H9 (cell line): Measurements from ENCODE around the gene WIPF2. TPM values are rescaled to one million over a fixed set of nuclear protein-coding genes. Genes with fewer than 3 reads are reported as not detected.
A peak's percentile ranks its signal among the peaks of the same experiment; 100 is the strongest.

Experiments
- DNase-seq: peaks from one replicate; pipeline ENCODE4 v3.0.0-alpha.2; 2017
- H2AFZ ChIP-seq: one replicate; pipeline ENCODE4 v1.6.1; 2013; ENCODE audit warnings: mild to moderate bottlenecking, low read length, control low read depth, moderate library complexity
- H2AK5ac ChIP-seq: 2 replicates; pipeline ENCODE4 v1.6.1; 2013; ENCODE audit warnings: low read length, control low read depth, mixed read lengths; ENCODE audit not compliant: insufficient read length
- H2BK120ac ChIP-seq: one replicate; pipeline ENCODE4 v1.6.1; 2013; ENCODE audit warnings: low read depth, mild to moderate bottlenecking, low read length, control low read depth, inconsistent platforms; ENCODE audit not compliant: poor library complexity, severe bottlenecking
- H2BK12ac ChIP-seq: 2 replicates; pipeline ENCODE4 v1.6.1; 2013; ENCODE audit warnings: low read length, control low read depth, mixed read lengths, low read depth; ENCODE audit not compliant: insufficient read length
- H2BK15ac ChIP-seq: 2 replicates; pipeline ENCODE4 v1.6.1; 2013; ENCODE audit warnings: low read depth, low read length, control low read depth
- H2BK20ac ChIP-seq: one replicate; pipeline ENCODE4 v1.6.1; 2013; ENCODE audit warnings: low read depth, mild to moderate bottlenecking, low read length, control low read depth, inconsistent platforms; ENCODE audit not compliant: poor library complexity, severe bottlenecking
- H2BK5ac ChIP-seq: 2 replicates; pipeline ENCODE4 v1.6.1; 2013; ENCODE audit warnings: low read length, control low read depth, mixed read lengths; ENCODE audit not compliant: insufficient read length
- H3K14ac ChIP-seq: 2 replicates; pipeline ENCODE4 v1.6.1; 2013; ENCODE audit warnings: low read length, control low read depth; ENCODE audit not compliant: insufficient read depth
- H3K18ac ChIP-seq: 2 replicates; pipeline ENCODE4 v1.6.1; 2013; ENCODE audit warnings: low read depth, mild to moderate bottlenecking, mixed read lengths, low read length, control low read depth; ENCODE audit not compliant: insufficient read length
- H3K23ac ChIP-seq: 2 replicates; pipeline ENCODE4 v1.6.1; 2013; ENCODE audit warnings: low read length, control low read depth, mixed read lengths, low read depth; ENCODE audit not compliant: insufficient read length
- H3K23me2 ChIP-seq: 2 replicates; pipeline ENCODE4 v1.6.1; 2013; ENCODE audit warnings: low read depth, mild to moderate bottlenecking, mixed read lengths, low read length, control low read depth; ENCODE audit not compliant: insufficient read length, poor library complexity, severe bottlenecking
- H3K27ac ChIP-seq: 2 replicates; pipeline ENCODE4 v1.5.1; 2013; ENCODE audit warnings: low read length, control low read depth, mixed read lengths, low read depth; ENCODE audit not compliant: insufficient read length
- H3K27me3 ChIP-seq: 2 replicates; pipeline ENCODE4 v1.6.1; 2013; ENCODE audit warnings: low read length, control low read depth, inconsistent platforms; ENCODE audit not compliant: insufficient read depth
- H3K4ac ChIP-seq: 2 replicates; pipeline ENCODE4 v1.6.1; 2013; ENCODE audit warnings: low read depth, mild to moderate bottlenecking, control low read depth, inconsistent platforms, low read length, moderate library complexity
- H3K4me1 ChIP-seq: 2 replicates; pipeline ENCODE4 v1.6.1; 2013; ENCODE audit warnings: low read length, control low read depth, inconsistent platforms; ENCODE audit not compliant: insufficient read depth
- H3K4me2 ChIP-seq: 2 replicates; pipeline ENCODE4 v1.6.1; 2013; ENCODE audit warnings: low read length, control low read depth, mixed read lengths; ENCODE audit not compliant: insufficient read length, insufficient read depth
- H3K56ac ChIP-seq: 2 replicates; pipeline ENCODE4 v1.6.1; 2013; ENCODE audit warnings: low read depth, mild to moderate bottlenecking, mixed read lengths, low read length, control low read depth; ENCODE audit not compliant: insufficient read length
- H3K79me1 ChIP-seq: 2 replicates; pipeline ENCODE4 v1.6.1; 2013; ENCODE audit warnings: low read depth, mild to moderate bottlenecking, moderate library complexity, low read length, control low read depth, inconsistent platforms; ENCODE audit not compliant: insufficient read depth, poor library complexity, severe bottlenecking
- H3K79me2 ChIP-seq: 2 replicates; pipeline ENCODE4 v1.6.1; 2013; ENCODE audit warnings: low read length, control low read depth, inconsistent platforms; ENCODE audit not compliant: insufficient read depth
- H3K9ac ChIP-seq: 2 replicates; pipeline ENCODE4 v1.6.1; 2013; ENCODE audit warnings: low read length, control low read depth, mixed read lengths; ENCODE audit not compliant: insufficient read length; ENCODE audit errors: extremely low read depth
- H3K9me3 ChIP-seq: one replicate; pipeline ENCODE4 v1.6.1; 2013; ENCODE audit warnings: low read depth, low read length, inconsistent platforms; ENCODE audit not compliant: control insufficient read depth
- H3T11ph ChIP-seq: one replicate; pipeline ENCODE4 v1.6.1; 2013; ENCODE audit warnings: mild to moderate bottlenecking, low read length, control low read depth, inconsistent platforms
- H4K20me1 ChIP-seq: one replicate; pipeline ENCODE4 v1.6.1; 2013; ENCODE audit not compliant: control insufficient read depth, insufficient read length, insufficient read depth
- H4K5ac ChIP-seq: 2 replicates; pipeline ENCODE4 v1.6.1; 2013; ENCODE audit warnings: low read depth, mild to moderate bottlenecking, mixed read lengths, low read length, control low read depth; ENCODE audit not compliant: insufficient read length
- H4K8ac ChIP-seq: replicated peaks from 2 replicates; pipeline ENCODE4 v1.6.1; 2013; ENCODE audit warnings: low read length, control low read depth, mixed read lengths, low read depth; ENCODE audit not compliant: insufficient read length
- H4K91ac ChIP-seq: 2 replicates; pipeline ENCODE4 v1.6.1; 2013; ENCODE audit warnings: low read depth, mild to moderate bottlenecking, moderate library complexity, mixed read lengths, low read length, control low read depth; ENCODE audit not compliant: insufficient read length
- H3K27ac Mint-ChIP-seq, 3 experiments: 2 replicates in 2 of 3; 3 replicates in 1 of 3; pipeline ENCODE4 v1.8.0; 2020 to 2021; ENCODE audit warnings: mixed read lengths in 3 of 3, mild to moderate bottlenecking in 1 of 3, moderate library complexity in 1 of 3
- H3K27me3 Mint-ChIP-seq: 2 replicates; pipeline ENCODE4 v1.8.0; 2021; ENCODE audit warnings: low read depth, mild to moderate bottlenecking, moderate library complexity, mixed read lengths
- H3K36me3 Mint-ChIP-seq, 3 experiments: 2 replicates in 2 of 3; 3 replicates in 1 of 3; pipeline ENCODE4 v1.8.0; 2020 to 2021; ENCODE audit warnings: low read depth in 3 of 3, mixed read lengths in 3 of 3; ENCODE audit not compliant: insufficient read depth in 1 of 3
- H3K4me1 Mint-ChIP-seq, 2 experiments: 2 replicates each; pipeline ENCODE4 v1.8.0; 2020; ENCODE audit warnings: mixed read lengths in 2 of 2
- H3K4me3 Mint-ChIP-seq, 2 experiments: 2 replicates in 1 of 2; 3 replicates in 1 of 2; pipeline ENCODE4 v1.8.0; 2020 to 2021; ENCODE audit warnings: mild to moderate bottlenecking in 2 of 2, mixed read lengths in 2 of 2, moderate library complexity in 1 of 2
- H3K9me3 Mint-ChIP-seq, 2 experiments: 2 replicates in 1 of 2; 3 replicates in 1 of 2; pipeline ENCODE4 v1.8.0; 2020; ENCODE audit warnings: mild to moderate bottlenecking in 2 of 2, mixed read lengths in 2 of 2, moderate library complexity in 1 of 2
- WGBS: extraction: QIAGEN DNeasy Blood & Tissue Kit; methylation state at CpG from one replicate; pipeline ENCODE4 v1.1.7; 2013; ENCODE audit warnings: missing lambda C conversion rate, low lambda C conversion rate, mixed read lengths; ENCODE audit not compliant: insufficient read length; ENCODE audit errors: extremely low coverage; 5-methylcytosine and 5-hydroxymethylcytosine counted together
- total RNA-seq: library from RNA; stranded (reverse); gene quantifications from 2 replicates; pipeline ENCODE4 v1.2.1, GENCODE V29; 2021
- TF ChIP-seq, protein P1 (sequence below): fragments of 200-600 bp; sonication (generic); conservative IDR thresholded peaks from 3 replicates; pipeline ENCODE4 v1.8.0; 2021; ENCODE audit warnings: antibody characterized with exemption, mild to moderate bottlenecking

The WIPF2 gene
- total RNA-seq, 1 experiment from 2014 or later = 24.2 TPM

- Mint-ChIP-seq H3K36me3 (peaks cover 32 to 45% (median 38%) of the 10 kb centered on the region in 3 experiments), H3K27me3 (no peaks in the 10 kb centered on the region; the same call in 1 of the 2 replicates), H3K4me3 (peak within 1 kb of the TSS; percentile 99), H3K27ac (peak within 1 kb of the TSS; percentile 99 to 100 (median 99)), H3K9me3 (peaks cover 3 to 6% of the 10 kb centered on the region in 2 experiments; a peak in 4 of 5 replicates), H3K4me1 (peaks cover 18 to 24% of the 10 kb centered on the region in 2 experiments)
- Histone ChIP-seq H3K9me3 (no peaks in the 10 kb centered on the region), H2BK15ac (no peak within 1 kb of the TSS), H3K23me2 (no peaks in the 10 kb centered on the region), H4K20me1 (no peaks in the 10 kb centered on the region), H3K18ac (peak within 1 kb of the TSS; percentile 93), H3K56ac (no peak within 1 kb of the TSS), H2BK20ac (no peak within 1 kb of the TSS), H2BK5ac (peak within 1 kb of the TSS; percentile 81), H3K27ac (peak within 1 kb of the TSS; percentile 62), H4K91ac (no peak within 1 kb of the TSS), H4K5ac (peak within 1 kb of the TSS; percentile 36), H3K27me3 (no peaks in the 10 kb centered on the region), H3K23ac (no peak within 1 kb of the TSS), H3K4me1 (no peaks in the 10 kb centered on the region; the same call in 1 of the 2 replicates), H3K79me1 (peaks cover 3% of the 10 kb centered on the region), H3K4ac (no peak within 1 kb of the TSS), H3K79me2 (peaks cover 16% of the 10 kb centered on the region; the same call in 1 of the 2 replicates), H2BK12ac (peak within 1 kb of the TSS; percentile 3), H3K4me2 (peak within 1 kb of the TSS; percentile 75), H2BK120ac (no peak within 1 kb of the TSS), H2AFZ (no peak within 1 kb of the TSS), H2AK5ac (no peak within 1 kb of the TSS), H4K8ac (no peak within 1 kb of the TSS), H3T11ph (no peak within 1 kb of the TSS), H3K14ac (peak within 1 kb of the TSS; percentile 96), H3K9ac (peak within 1 kb of the TSS; percentile 100)
- WGBS = no CpG with 5 or more reads among the region's 47 CpGs
- peak; percentile 100 for DNase-seq
- TF ChIP-seq, protein P1, sequence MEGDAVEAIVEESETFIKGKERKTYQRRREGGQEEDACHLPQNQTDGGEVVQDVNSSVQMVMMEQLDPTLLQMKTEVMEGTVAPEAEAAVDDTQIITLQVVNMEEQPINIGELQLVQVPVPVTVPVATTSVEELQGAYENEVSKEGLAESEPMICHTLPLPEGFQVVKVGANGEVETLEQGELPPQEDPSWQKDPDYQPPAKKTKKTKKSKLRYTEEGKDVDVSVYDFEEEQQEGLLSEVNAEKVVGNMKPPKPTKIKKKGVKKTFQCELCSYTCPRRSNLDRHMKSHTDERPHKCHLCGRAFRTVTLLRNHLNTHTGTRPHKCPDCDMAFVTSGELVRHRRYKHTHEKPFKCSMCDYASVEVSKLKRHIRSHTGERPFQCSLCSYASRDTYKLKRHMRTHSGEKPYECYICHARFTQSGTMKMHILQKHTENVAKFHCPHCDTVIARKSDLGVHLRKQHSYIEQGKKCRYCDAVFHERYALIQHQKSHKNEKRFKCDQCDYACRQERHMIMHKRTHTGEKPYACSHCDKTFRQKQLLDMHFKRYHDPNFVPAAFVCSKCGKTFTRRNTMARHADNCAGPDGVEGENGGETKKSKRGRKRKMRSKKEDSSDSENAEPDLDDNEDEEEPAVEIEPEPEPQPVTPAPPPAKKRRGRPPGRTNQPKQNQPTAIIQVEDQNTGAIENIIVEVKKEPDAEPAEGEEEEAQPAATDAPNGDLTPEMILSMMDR = no peak
These were observed 68.6 kb downstream of the WIPF2 start, which contains the start of gene CDC6 for GRCh38 chr17:40287494-40288369. Gene CDC6 (plus strand): TSS chr17:40287879. CDS start chr17:40289421, 1,542 bp downstream.
